Adrenal gland (tissue), 5 donors: ENCODE results near the gene RER1.

Source experiments
- CTCF ChIP-seq, 6 experiments: fragments of 450-650 bp in 4 of 6; fragments of 200-600 bp in 2 of 6; sonication (generic) in 1 of 6; IDR thresholded peaks; 1 replicate in 5 of 6; 2 replicates in 1 of 6; pipeline versions ENCODE4 v1.5.1 to v1.8.0; 2016 to 2021; ENCODE audit warnings: antibody characterized with exemption in 6 of 6, mild to moderate bottlenecking in 2 of 6, moderate library complexity in 1 of 6
- POLR2A ChIP-seq, 2 donors: fragments of 450-650 bp; IDR thresholded peaks; one replicate each; pipeline ENCODE4 v1.6.1; 2017; ENCODE audit warnings: antibody characterized with exemption in 2 of 2, mild to moderate bottlenecking in 2 of 2, moderate library complexity in 1 of 2
- donor health status: DM: no; HTN: no; CAD: no.

- TF ChIP-seq CTCF (IDR thresholded peaks at IDR 0.05), result no peak
- TF ChIP-seq POLR2A (IDR thresholded peaks at IDR 0.05), result no peak
Measured at GRCh38 chr1:2442661-2443060, 51.0 kb downstream of the RER1 start.
